NCI-H2081 (cell line): Measurements from ENCODE around the gene HVCN1.
"Not testable (repeated sequence)": the region's sequence is repeated elsewhere in the genome, so short reads cannot be mapped to it uniquely, and the experiment has no call there.

Experiments used
- DNase-seq, 2 experiments: peaks; one replicate each; lab custom pipeline; 2025; lab: John Stamatoyannopoulos, UW

Gene HVCN1

DNA sequence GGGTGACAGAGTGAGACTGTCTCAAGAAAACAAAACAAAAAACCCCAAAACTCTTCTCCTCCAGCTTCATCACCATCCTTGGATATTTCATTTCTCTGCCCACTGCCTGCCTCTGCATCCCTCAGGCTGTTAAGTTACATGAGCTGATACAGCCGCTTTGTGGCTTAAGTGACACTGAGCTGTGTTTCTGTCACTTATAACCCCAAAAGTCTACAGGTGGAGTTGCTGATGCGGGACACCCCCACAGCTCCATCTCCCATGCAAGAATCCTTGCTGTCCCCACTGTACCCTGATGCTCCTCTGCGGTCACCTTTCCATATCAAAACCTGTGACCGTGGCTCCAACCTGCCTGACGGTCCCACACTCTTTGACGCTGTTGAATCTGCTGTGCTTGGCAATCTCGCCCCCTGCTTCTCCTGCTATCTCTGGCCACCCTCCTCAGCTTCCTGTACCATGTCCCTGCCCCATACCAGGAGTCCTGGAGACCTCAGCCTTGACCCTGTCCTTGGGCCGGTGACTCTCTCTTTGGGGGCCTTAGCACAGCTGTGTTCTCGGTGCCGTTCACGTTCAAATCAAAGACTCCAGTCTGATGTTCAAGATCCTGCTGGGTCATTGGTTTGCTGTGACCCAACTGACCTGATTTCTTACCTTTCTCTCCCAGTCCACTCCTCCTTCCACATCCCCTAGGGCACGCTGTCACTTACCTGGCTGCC lies 20.3 kb downstream of the HVCN1 start:
- DNase-seq, result no peak

DNA sequence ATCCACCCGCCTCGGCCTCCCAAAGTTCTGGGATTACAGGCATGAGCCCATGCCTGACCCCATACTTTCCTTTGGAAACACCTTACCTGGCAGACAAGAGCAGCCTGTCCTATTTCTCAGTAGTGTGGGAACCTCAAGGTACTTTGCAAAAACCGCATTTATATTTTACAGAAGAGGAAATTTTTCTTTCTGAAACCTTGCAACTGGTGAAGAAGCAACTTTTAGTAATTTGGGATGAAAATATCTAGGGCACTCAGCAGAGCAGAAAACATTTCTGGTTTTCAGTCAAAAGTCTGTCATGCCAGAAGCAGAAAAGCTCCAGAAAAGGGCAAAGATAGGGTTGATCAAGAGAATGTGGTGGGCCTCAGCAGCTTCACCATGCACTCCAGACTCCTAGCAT lies 21.2 kb downstream of the HVCN1 start:
- no peak for DNase-seq

DNA sequence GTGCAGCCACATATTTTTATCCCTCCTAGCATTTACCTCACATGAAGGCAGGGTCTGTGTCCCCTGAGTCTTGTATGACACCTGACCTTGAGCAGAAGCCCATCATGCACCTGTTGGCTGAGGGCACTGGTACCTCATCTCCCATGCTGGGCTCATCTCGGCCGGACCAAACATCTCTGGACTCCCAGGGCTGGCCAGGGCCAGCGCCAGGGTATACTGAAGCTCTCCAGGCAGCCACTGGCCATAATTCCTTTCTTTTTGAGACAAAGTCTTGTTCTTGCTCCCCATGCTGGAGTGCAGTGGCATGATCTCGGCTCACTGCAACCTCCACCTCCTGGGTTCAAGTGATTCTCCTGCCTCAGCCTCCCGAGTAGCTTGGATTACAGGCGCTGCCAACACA lies 22.0 kb downstream of the HVCN1 start:
- no peak for DNase-seq

DNA sequence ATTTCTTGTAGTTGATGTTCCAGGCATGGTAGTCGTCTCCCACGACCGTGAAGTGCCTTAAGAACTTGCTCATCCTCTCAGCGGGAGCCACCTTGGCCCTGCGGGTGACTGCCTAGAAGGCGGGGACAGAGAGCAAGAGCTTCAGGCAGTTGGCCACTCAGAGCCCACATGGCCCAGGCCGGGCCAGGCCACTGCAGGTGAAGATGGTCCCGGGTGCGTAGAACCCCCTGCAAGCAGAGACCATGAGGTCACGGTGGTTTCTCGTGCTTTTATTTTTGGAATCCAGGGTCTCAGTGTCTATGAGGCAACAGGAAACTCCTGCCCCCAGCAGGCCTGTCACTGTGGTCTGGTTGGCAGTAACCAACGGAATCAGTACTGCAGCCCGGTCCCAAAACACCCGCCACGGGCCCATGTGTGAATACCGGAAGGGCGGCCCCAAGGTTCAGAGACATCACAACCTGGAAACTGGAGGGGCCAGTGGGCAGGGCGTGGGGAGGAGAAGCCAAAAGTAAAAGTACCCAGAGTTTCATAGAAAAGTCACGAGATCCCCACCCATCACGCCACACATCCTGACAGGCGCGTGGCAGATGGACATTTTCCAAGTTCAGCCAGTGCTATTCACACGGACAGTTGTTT lies 27.5 kb downstream of the HVCN1 start:
- no peak for DNase-seq

DNA sequence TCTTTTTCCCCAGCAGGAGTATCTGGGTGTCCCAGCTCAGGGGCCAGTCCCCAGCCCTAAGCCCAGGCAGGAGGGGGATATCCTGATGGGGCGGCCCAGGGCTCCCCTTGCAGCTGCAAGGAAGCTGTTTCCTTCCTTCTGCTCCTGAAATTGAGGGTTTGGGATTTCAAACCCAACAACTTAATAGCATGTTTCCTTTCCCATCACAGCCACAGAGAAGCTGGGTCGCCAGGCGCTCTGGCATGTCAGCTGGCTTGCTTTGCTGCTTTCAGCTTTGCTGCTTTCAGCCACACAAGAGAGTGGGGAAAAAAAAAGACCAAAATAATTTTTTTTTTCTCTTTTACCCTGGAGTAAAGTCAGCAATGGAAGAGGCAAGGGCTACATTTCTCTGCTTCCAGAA lies 30.0 kb downstream of the HVCN1 start:
- peak; percentile 37 to 71 for DNase-seq

DNA sequence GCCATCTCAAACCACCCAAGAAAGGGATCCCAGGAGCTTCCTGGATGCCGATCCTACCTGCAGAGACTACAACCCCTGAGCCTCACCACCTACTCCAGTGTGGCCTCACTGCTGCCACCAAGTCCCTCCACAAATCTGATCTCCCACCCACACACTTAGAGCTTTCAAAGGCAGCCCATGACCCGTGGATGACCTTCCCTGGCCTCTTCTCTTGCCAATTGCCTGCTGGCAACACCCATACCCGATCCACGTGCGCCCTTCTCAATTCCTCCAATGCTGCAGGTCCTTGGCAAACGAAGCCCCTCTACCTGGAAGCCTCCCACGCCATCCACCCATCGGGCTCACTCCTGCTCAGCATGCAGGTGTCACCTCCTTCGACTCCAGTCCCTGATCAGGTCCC lies 30.7 kb downstream of the HVCN1 start:
- no peak for DNase-seq

DNA sequence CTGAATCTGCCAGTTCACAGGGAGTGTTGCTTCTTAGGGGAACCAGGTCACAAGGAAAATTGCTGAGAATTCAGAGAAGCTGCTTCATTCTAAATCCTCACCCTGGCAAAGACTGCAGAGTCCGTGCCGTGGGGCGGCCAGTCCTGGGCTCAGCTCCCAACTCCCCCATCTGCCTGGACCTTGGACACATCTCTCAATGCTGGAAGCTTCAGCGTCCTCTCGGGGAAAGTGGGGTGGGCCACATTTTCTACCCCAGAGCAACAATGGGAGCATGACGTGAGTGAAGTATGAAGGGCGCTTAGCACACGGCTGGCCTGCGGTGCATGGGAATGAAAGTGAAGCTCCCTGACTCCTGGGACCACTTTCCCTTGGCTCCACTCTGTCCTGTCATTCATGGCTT lies 31.2 kb downstream of the HVCN1 start:
- DNase-seq, result no peak

DNA sequence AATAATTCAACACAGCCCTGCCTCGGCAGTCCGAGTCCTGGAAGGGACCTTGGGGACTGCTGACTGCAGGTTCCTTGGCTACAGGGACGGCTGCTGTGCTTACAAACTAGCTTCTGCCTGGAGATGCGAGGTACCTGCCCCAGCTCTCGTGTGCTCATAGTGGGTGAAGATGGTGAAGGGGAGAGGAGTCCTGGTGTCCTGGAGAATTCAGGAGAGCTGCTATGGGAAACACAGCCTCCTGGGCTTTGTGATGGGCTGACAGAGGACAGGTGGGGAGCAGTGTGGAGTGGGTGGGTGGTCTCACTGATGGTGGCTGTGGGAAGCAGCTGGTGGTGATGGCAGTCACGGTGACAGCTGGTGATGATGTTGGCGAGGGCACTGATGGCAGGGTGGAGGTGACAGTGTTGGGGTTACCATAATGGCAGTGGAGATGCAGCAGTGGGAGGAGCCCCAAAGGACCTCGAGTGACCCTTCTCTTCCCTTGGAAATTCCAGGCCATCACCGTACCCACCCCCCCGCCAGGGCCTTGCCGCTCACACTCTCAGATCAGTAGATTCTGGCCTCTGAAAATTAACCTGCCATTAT lies 32.8 kb downstream of the HVCN1 start:
- no peak for DNase-seq

DNA sequence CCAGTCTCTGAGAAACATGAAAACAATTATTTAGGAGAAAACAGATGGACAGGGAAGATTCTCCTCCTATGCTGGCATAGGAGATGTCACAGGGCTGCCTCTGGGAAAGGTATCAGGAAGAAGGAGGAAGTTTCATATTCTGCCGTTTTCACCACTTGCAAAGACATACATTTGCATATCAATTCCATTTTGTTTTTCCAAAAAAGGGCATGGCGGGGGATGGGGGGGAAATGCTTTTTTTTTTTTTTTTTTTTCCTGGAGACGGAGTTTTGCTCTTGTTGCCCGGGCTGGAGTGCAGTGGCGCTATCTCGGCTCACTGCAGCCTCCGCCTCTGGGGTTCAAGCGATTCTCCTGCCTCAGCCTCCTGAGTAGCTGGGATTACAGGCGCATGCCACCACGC lies 34.7 kb downstream of the HVCN1 start:
- not testable (repeated sequence) for DNase-seq

DNA sequence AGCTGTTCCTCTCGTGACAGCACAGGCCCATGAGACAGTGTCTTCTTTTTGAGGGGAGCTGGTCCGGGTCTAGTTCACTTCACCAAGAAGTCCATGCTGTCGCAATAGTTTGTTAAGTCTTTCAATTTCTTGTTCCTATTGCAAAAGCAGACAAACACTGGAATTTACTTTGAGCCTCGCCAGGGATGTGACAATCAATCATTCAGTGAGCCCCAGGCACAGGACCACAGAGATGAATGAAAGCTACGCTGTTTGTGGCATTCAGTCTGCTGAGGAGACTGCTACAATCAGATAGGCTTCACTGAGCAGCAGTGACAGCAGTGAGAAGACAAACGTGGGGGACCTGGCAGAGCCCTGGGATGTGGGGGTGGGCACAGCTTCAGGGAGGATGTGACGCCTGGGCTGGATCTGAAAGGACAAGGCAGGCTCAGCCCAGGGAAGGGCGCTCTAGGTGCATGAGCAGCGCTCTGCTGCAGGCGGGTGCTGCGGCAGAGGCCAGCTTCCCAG lies 39.5 kb downstream of the HVCN1 start:
- no peak for DNase-seq

DNA sequence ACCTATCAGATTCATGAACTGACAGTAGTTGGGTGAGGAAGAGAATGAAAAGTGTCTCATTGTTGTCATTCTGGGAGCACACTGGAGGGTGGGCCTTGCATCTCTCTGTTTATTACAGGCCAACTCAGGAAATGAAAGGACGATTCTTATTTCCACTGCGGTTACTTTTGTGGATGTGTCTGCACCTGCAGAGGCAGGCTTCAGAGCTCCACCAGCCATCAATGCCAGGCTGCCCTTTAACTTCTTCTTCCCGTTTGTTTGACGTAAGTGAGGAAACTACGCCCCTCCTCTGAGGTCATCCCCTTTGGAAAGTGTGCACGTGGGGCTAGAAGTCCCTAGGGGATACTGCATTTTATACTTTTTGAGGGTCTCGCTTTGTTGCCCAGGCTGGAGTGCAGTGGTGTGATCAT lies 41.3 kb downstream of the HVCN1 start:
- no peak for DNase-seq

DNA sequence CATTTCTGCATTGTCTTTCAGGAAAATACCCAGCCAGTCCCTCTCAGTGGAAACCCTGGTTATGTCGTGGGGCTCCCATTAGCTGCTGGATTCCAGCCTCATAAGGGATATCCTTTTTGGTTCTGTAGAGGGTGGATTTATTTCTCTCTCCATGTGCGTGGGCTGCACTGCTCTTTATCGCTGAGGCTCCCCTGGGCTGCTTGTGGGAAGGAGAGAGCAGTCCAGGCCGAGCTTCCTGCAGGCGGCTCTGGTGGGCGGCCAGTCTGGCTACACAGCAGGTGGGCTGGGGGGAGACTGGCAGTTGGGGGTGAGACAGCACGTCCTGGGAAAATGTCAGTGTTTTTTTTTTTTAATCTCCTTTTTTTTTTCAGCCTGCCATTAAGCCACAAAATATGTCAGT lies 47.4 kb downstream of the HVCN1 start:
- no peak for DNase-seq

DNA sequence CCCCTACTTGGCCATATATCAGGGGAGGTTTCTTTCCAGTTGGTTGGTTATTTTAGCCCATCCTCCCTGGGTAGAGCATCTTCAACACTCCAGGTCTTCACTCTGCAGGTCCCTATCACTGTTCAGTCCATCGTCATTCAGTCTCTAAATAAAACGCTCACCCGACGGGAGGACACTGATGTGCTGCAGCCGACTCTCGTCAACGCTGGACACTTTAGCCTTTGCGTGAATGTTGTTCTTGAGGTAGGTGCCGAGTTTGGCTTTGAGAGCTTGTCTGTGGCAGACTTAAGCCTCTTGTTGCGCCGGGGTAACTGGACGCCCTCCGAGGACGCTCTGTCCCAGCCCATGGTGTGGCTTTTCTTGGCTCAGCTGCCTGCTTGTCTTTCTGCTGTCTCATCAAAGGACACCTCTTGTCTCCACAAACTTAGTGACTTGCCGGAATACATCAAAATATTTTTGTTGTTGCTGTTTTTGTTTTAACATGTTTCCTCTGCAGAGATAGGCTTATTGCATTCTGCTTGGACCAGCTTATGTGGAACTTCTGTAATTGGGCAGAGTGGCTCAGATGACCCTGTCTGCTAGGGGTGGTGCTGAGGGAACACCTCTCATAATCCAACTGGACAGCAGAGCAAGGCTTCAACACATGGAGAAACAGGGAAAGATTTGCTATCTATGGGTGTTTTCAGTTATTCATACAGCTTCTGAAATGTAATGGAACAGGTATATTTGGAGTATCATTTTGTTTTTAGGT lies 48.5 kb downstream of the HVCN1 start:
- DNase-seq, result no peak

DNA sequence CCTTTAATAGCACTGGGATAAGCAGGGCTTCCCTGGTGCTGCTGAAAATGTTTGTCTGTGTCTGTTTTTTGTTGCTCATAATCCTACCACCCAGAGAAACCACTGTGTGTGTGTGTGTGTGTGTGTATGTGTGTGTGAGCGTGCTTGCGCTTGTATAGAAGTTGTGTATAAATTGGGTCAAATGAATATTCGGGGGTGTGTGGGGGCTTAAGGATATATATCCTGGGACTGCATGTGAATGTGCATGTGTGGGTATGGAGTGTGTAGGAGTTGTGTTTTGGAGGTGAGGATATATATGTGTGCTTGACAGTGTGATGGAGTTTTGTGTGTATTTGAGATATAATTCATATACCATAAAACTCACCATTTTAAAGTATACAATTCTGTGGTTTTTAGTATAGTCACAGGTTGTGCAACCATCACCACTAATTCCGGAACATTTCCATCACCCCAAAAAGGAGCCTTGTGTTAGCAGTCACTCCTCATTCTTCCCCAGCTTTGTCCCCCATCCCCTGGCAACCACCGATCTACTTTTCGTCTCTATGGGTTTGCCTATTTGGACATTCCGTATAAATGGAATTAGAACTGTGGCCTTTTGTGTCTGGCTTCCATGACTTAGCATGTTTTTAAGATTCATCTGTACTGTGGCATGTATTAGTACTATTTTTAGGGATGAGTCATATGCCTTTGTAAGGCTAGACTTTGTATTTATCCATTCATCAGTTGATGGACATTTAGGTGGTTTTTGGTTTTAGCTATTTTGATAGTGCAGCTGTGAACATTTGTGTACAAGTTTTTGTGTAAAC lies 49.4 kb downstream of the HVCN1 start:
- DNase-seq, result no peak

DNA sequence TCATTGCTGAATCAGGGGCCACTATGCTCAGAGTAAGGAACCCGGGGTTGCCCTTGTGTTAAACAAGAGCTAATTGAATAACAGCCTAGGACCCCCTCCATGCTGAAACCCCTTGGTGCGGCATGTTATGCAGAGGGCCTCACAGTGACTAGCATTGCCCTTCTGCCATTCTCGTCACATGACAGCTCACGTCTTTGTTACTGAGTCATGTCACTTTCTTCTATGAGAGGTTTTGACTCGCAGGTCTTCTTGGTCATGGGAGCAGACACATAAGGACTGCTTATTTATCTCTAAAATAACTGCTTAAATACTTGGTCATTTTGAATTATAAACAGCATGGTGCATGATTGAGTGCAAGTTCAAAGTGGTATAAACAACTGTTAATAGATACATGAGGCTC lies 50.1 kb downstream of the HVCN1 start:
- no peak for DNase-seq

DNA sequence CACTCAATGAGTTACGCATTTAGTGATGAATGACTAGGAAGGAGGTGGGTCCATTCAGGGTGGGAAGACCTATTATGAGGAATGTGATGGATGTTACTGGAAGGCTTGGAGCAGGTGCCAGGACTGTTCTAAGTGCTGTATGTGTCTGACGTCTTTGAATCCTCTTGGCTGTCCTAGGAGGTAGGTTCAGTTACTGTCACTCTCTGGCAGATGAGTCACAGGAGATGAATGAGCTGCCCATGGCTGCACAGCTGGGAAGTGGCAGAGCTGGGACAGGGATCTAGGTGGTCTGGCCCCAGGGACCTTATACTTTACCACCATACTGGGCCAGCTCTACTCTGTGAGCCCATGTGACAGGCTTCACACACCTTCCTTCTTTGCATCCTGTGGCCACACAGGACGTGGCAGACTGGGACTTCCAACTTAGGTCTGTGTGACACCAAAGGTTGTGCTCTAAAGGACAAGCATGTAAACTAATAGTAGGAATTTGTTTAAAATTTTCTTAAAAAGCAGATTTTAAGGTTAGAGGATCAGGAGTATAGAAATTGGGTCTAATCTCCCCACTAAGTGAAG lies 51.0 kb downstream of the HVCN1 start:
- DNase-seq, result no peak

DNA sequence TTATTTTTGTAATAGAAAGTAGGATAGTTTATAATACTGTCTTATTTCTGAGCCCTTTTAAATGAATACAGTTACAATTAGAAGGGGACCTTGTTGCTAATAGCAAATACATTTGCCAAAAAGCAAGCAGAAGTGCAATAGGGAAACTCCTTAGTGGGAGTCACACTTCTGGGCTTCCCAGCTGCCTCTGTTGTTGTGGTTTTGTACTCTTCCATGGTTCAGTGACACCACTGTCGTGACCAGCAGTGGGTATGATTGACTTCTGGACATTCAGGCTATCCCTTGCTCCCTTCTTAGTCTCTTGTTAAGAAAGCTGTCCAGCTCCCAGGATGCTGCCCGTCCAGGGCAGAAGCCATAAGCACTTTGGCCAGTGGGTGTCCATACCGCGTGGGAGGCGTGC lies 52.4 kb downstream of the HVCN1 start:
- no peak for DNase-seq

DNA sequence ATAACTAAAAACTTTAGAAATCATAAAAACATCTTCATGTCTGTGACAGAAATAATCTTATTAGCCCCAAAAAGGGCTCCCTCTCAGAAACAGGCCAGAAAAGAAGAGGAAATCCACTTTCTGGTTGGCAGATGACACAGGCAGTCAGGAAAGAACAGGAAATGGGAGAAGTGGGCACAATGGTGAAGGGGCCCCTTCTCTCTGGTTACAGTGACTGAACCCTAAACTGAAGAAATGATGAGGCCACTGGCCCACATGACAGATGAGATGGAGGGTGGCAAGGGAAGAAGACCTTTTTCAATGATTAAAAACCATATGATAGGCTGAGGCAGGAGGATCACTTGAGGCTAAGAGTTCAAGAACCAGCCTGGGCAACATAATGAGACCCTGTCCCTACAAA lies 53.9 kb downstream of the HVCN1 start:
- DNase-seq, result no peak

DNA sequence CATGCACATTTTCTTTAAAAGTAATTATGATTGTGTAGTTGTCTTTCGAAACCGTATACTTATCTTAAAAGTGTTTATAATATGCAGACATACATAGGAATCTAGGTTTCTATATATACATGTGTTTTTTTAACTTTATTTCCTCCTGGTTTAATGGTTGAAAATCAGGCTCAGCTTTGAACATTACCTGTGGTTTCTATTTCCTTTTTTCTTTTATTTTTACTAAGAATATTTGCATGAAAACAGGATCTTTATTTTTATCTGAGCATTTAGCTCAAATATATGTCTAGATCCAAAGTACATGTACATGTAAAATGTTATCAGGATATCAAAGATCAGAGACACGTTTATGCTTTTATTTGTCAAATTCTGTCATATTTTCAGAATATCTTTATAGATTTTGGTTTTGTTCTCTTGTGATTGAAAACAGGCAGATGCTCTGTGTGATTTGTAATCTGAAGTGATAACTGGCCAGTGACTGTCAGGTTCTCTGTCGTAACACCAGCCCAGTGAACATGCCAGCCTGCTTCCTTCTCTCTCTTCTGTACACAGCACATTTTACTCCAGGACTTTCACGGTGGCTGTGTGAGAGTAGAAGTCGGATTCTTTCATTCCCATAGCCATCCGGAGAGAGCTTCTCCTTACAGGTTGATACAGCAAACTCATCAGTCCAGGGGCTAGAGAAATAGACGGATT lies 61.3 kb downstream of the HVCN1 start:
- DNase-seq, result no peak

DNA sequence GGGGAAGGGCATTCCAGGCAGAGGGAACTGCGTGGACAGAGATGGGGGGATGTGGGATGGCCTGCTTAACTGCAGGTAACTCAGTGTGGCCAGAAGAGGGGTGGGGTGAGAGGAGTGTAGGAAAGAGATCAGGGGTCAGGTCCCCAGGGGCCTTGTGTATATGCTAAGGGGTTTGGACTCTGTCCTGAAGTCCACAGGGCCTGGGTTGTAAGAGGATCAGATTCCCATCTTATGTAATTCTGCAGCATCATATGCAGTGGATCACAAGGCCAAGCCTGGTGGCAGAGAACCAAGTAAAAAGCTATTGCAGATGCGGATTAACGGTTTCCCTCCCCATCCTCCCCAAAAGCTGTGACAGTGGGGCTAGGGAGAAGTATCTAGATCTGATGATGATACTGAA lies 66.3 kb downstream of the HVCN1 start:
- no peak for DNase-seq

DNA sequence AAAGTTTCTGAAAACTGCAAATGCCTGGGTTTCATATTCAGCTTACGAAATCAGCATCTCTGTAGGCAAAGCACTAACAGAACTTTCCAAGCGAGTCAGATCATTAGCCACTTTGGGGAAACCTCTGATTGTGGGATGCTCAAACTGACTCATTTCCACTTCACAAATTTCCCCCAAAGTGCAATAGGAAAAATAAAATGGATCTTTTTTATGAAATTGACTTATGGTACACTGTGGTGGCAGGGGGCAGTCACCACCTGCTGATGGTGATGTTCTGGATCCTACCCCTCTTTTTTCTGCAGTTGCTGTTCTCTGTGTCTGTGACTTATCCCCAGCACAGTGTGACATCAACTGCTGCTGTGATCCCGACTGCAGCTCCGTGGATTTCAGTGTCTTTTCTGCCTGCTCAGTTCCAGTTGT lies 69.4 kb downstream of the HVCN1 start:
- no peak for DNase-seq
